SK-N-SH (cell line): ENCODE measurements around the gene TNFRSF14. TPM values are rescaled to one million over a fixed set of nuclear protein-coding genes. Genes with fewer than 3 reads are reported as not detected.

Experiments used
- CTCF ChIA-PET: fragments of 300-600, 350-600 bp; formaldehyde crosslinking; extraction: SDS; loops from one replicate; lab custom pipeline; 2021; lab: Yijun Ruan, JAX
- POLR2A ChIA-PET: fragments of 350-600 bp; sonication (Branson Sonifier 250); formaldehyde crosslinking; extraction: SDS; loops from one replicate; lab custom pipeline; 2020; ENCODE audit warnings: antibody characterized with exemption, inconsistent platforms; lab: Yijun Ruan, JAX
- DNase-seq: peaks from one replicate; pipeline ENCODE4 v3.0.0; 2012
- H2AFZ ChIP-seq: fragments of 200-600 bp; sonication (generic); 2 replicates; pipeline ENCODE4 v1.8.1; 2016; ENCODE audit warnings: antibody characterized with exemption, mild to moderate bottlenecking, low read depth
- H3F3A ChIP-seq: fragments of 200-600 bp; sonication (generic); replicated peaks from 2 replicates; pipeline ENCODE3; 2016; ENCODE audit warnings: antibody characterized with exemption, mild to moderate bottlenecking; ENCODE audit not compliant: insufficient read depth
- H3K27ac ChIP-seq, 2 experiments: fragments of 200-500 bp in 1 of 2; fragments of 200-600 bp in 1 of 2; sonication (Bioruptor generic) in 1 of 2; sonication (generic), shearing (Covaris generic) in 1 of 2; 2 replicates each; pipeline versions ENCODE4 v1.5.1 to v1.6.1; 2014 to 2016; ENCODE audit warnings: low read depth in 2 of 2, inconsistent platforms in 1 of 2, low read length in 1 of 2, mild to moderate bottlenecking in 1 of 2, mixed read lengths in 1 of 2
- H3K27me3 ChIP-seq: fragments of 200-600 bp; sonication (generic), shearing (Covaris generic); 2 replicates; pipeline ENCODE4 v1.6.1; 2016; ENCODE audit warnings: mixed run types; ENCODE audit not compliant: insufficient read depth
- H3K36me3 ChIP-seq, 2 experiments: fragments of 200-500 bp in 1 of 2; fragments of 200-600 bp in 1 of 2; sonication (Bioruptor generic) in 1 of 2; sonication (generic) in 1 of 2; replicated peaks in 1 of 2; 2 replicates each; pipeline versions ENCODE3 to v1.5.1; 2014 to 2016; ENCODE audit warnings: low read length in 1 of 2, mild to moderate bottlenecking in 1 of 2; ENCODE audit not compliant: insufficient read depth in 2 of 2, control insufficient read depth in 1 of 2
- H3K4me1 ChIP-seq, 2 experiments: fragments of 200-500 bp in 1 of 2; fragments of 200-600 bp in 1 of 2; sonication (Bioruptor generic) in 1 of 2; sonication (generic), shearing (Covaris generic) in 1 of 2; 2 replicates each; pipeline versions ENCODE4 v1.5.1 to v1.6.1; 2014 to 2016; ENCODE audit warnings: low read depth in 1 of 2, low read length in 1 of 2, mixed run types in 1 of 2; ENCODE audit not compliant: insufficient read depth in 2 of 2, control insufficient read depth in 1 of 2
- H3K4me2 ChIP-seq: fragments of 200-600 bp; sonication (generic), shearing (Covaris generic); 2 replicates; pipeline ENCODE4 v1.6.1; 2017; ENCODE audit warnings: mixed run types
- H3K4me3 ChIP-seq, 2 experiments: fragments of 200-500 bp in 1 of 2; fragments of 200-600 bp in 1 of 2; sonication (Bioruptor generic) in 1 of 2; sonication (generic), shearing (Covaris generic) in 1 of 2; 2 replicates each; pipeline versions ENCODE4 v1.5.1 to v1.8.1; 2014 to 2016; ENCODE audit warnings: low read depth in 2 of 2, inconsistent platforms in 1 of 2, low read length in 1 of 2, mild to moderate bottlenecking in 1 of 2, mixed read lengths in 1 of 2, moderate library complexity in 1 of 2
- H3K79me2 ChIP-seq: fragments of 200-600 bp; sonication (generic); 2 replicates; pipeline ENCODE4 v1.8.1; 2017; ENCODE audit warnings: mild to moderate bottlenecking; ENCODE audit not compliant: insufficient read depth
- H3K9ac ChIP-seq: fragments of 200-600 bp; sonication (generic); 2 replicates; pipeline ENCODE4 v1.6.1; 2017; ENCODE audit warnings: mixed run types
- H3K9me2 ChIP-seq: fragments of 200-600 bp; sonication (generic); 2 replicates; pipeline ENCODE4 v1.6.1; 2017; ENCODE audit warnings: mixed run types
- H3K9me3 ChIP-seq: fragments of 200-600 bp; sonication (generic); 2 replicates; pipeline ENCODE4 v1.6.1; 2017; ENCODE audit warnings: mixed run types, mild to moderate bottlenecking, moderate library complexity
- H4K20me1 ChIP-seq: fragments of 200-600 bp; sonication (generic); 2 replicates; pipeline ENCODE4 v1.6.1; 2017; ENCODE audit warnings: mild to moderate bottlenecking, mixed run types; ENCODE audit not compliant: insufficient read depth
- EZH2phosphoT487 ChIP-seq: fragments of 200-600 bp; sonication (generic); IDR thresholded peaks from 2 replicates; pipeline ENCODE4 v1.6.1; 2017; ENCODE audit warnings: low read depth, mixed run types, mild to moderate bottlenecking, antibody characterized with exemption, moderate library complexity, borderline replicate concordance
- FOSL2 ChIP-seq: IDR thresholded peaks from 2 replicates; pipeline ENCODE4 v1.4.0; 2012; ENCODE audit warnings: low read depth, mild to moderate bottlenecking, moderate library complexity, borderline replicate concordance
- FOXJ3 ChIP-seq: sonication (generic); formaldehyde crosslinking; IDR thresholded peaks from 2 replicates; pipeline ENCODE4 v1.5.1; 2020; ENCODE audit warnings: mild to moderate bottlenecking, missing genetic modification reagents
- GABPA ChIP-seq: IDR thresholded peaks from 2 replicates; pipeline ENCODE4 v1.4.0; 2012; ENCODE audit warnings: low read depth, mild to moderate bottlenecking
- GATA2 ChIP-seq: sonication (generic); formaldehyde crosslinking; IDR thresholded peaks from 2 replicates; pipeline ENCODE4 v1.5.0; 2020; ENCODE audit warnings: mild to moderate bottlenecking, missing genetic modification reagents
- JUND ChIP-seq: IDR thresholded peaks from 2 replicates; pipeline ENCODE4 v1.4.0; 2012
- MXI1 ChIP-seq: IDR thresholded peaks from 2 replicates; pipeline ENCODE4 v1.6.1; 2012; ENCODE audit warnings: mild to moderate bottlenecking, low read depth, low read length, improper control_type of control experiment
- RCOR1 ChIP-seq: fragments of 150-350 bp; IDR thresholded peaks from 2 replicates; pipeline ENCODE4 v1.6.1; 2017; ENCODE audit warnings: antibody characterized with exemption, low read length
- RFX5 ChIP-seq: IDR thresholded peaks from 2 replicates; pipeline ENCODE4 v1.6.1; 2012; ENCODE audit warnings: mild to moderate bottlenecking, improper control_type of control experiment, low read length
- RXRA ChIP-seq: IDR thresholded peaks from 2 replicates; pipeline ENCODE4 v1.4.0; 2012; ENCODE audit warnings: low read depth, mild to moderate bottlenecking, borderline replicate concordance
- WGBS: methylation state at CpG from one replicate; pipeline ENCODE4 v1.1.6; 2017; ENCODE audit warnings: low lambda C conversion rate; 5-methylcytosine and 5-hydroxymethylcytosine counted together
- polyA plus RNA-seq, 3 experiments: library from polyadenylated mRNA; depleted of rRNA; stranded (reverse); fragments of >200 nt; gene quantifications; 2 replicates each; pipeline ENCODE4 v1.2.3, GENCODE V29; 2012
- TF ChIP-seq, protein P1 (sequence below): fragments of 150-350 bp; IDR thresholded peaks from 2 replicates; pipeline ENCODE4 v1.6.1; 2017; ENCODE audit warnings: antibody characterized with exemption, low read length, low read depth, borderline replicate concordance
- TF ChIP-seq, protein P2 (sequence below): IDR thresholded peaks from 2 replicates; pipeline ENCODE4; 2012
- TF ChIP-seq, protein P3 (sequence below): fragments of 200-600 bp; sonication (generic); IDR thresholded peaks from 2 replicates; pipeline ENCODE4 v1.6.1; 2017; ENCODE audit warnings: antibody characterized with exemption, mild to moderate bottlenecking, moderate library complexity
- TF ChIP-seq, protein P4 (sequence below): fragments of 150-350 bp; IDR thresholded peaks from 2 replicates; pipeline ENCODE4 v1.6.1; 2016; ENCODE audit warnings: mild to moderate bottlenecking, low read depth, low read length
- TF ChIP-seq, protein P5 (sequence below): IDR thresholded peaks from 2 replicates; pipeline ENCODE4 v1.4.0; 2012; ENCODE audit warnings: low read depth, borderline replicate concordance

The TNFRSF14 gene
- polyA plus RNA-seq, 1 of the 3 experiments (the other 2 are of a cell fraction), result 0.28 TPM

DNA sequence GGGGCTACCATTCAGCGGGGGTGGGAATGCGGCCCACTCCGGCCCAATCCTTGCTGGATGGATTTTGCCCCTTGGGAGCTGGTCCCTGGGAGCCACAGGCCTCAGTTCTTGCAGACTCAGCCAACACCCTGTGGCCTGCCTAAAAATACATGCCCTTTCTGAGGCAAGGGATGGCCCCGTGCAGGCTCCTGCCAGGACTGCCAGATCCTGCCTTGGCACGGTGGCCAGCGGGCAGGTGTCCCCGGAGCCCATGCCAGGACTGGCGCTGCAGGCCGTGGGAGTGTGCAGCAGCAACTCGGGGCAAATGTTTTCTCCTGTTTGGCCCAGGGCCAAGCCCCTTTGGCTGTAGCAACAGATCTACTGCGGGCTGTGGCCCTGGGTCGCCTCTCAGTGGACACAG lies 28.2 kb upstream of the TNFRSF14 start:
- Histone ChIP-seq H3K4me2 (no peak overlapping the region), H3K9ac (no peak overlapping the region), H3K27ac (no peak overlapping the region), H3F3A (no peaks in the 10 kb centered on the region), H3K4me3 (no peak overlapping the region), H3K9me2 (no peaks in the 10 kb centered on the region), H3K27me3 (peaks cover 6% of the 10 kb centered on the region; the same call in 1 of the 2 replicates), H3K9me3 (no peaks in the 10 kb centered on the region), H3K36me3 (no peaks in the 10 kb centered on the region), H4K20me1 (peaks cover 29% of the 10 kb centered on the region), H2AFZ (no peak overlapping the region), H3K4me1 (peaks cover 0 to 45% of the 10 kb centered on the region in 2 experiments; a peak in 3 of 4 replicates), H3K79me2 (peaks cover 30% of the 10 kb centered on the region)
- no CpG with 5 or more reads among the region's 12 CpGs for WGBS
- TF ChIP-seq RFX5 (no peak), FOXJ3 (CRISPR knock-in tag) (no peak), EZH2phosphoT487 (no peak), FOSL2 (no peak), JUND (no peak), MXI1 (no peak), RXRA (no peak), RCOR1 (no peak), GABPA (no peak), GATA2 (CRISPR knock-in tag) (no peak)
- TF ChIP-seq, protein P1, sequence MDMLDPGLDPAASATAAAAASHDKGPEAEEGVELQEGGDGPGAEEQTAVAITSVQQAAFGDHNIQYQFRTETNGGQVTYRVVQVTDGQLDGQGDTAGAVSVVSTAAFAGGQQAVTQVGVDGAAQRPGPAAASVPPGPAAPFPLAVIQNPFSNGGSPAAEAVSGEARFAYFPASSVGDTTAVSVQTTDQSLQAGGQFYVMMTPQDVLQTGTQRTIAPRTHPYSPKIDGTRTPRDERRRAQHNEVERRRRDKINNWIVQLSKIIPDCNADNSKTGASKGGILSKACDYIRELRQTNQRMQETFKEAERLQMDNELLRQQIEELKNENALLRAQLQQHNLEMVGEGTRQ, result no peak
- TF ChIP-seq, protein P2, sequence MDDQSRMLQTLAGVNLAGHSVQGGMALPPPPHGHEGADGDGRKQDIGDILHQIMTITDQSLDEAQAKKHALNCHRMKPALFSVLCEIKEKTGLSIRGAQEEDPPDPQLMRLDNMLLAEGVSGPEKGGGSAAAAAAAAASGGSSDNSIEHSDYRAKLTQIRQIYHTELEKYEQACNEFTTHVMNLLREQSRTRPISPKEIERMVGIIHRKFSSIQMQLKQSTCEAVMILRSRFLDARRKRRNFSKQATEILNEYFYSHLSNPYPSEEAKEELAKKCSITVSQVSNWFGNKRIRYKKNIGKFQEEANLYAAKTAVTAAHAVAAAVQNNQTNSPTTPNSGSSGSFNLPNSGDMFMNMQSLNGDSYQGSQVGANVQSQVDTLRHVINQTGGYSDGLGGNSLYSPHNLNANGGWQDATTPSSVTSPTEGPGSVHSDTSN, result no peak
- TF ChIP-seq, protein P3, sequence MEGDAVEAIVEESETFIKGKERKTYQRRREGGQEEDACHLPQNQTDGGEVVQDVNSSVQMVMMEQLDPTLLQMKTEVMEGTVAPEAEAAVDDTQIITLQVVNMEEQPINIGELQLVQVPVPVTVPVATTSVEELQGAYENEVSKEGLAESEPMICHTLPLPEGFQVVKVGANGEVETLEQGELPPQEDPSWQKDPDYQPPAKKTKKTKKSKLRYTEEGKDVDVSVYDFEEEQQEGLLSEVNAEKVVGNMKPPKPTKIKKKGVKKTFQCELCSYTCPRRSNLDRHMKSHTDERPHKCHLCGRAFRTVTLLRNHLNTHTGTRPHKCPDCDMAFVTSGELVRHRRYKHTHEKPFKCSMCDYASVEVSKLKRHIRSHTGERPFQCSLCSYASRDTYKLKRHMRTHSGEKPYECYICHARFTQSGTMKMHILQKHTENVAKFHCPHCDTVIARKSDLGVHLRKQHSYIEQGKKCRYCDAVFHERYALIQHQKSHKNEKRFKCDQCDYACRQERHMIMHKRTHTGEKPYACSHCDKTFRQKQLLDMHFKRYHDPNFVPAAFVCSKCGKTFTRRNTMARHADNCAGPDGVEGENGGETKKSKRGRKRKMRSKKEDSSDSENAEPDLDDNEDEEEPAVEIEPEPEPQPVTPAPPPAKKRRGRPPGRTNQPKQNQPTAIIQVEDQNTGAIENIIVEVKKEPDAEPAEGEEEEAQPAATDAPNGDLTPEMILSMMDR, result no peak
- TF ChIP-seq, protein P4, sequence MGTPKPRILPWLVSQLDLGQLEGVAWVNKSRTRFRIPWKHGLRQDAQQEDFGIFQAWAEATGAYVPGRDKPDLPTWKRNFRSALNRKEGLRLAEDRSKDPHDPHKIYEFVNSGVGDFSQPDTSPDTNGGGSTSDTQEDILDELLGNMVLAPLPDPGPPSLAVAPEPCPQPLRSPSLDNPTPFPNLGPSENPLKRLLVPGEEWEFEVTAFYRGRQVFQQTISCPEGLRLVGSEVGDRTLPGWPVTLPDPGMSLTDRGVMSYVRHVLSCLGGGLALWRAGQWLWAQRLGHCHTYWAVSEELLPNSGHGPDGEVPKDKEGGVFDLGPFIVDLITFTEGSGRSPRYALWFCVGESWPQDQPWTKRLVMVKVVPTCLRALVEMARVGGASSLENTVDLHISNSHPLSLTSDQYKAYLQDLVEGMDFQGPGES, result no peak
- TF ChIP-seq, protein P5, sequence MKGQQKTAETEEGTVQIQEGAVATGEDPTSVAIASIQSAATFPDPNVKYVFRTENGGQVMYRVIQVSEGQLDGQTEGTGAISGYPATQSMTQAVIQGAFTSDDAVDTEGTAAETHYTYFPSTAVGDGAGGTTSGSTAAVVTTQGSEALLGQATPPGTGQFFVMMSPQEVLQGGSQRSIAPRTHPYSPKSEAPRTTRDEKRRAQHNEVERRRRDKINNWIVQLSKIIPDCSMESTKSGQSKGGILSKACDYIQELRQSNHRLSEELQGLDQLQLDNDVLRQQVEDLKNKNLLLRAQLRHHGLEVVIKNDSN, result no peak
- DNase-seq, result no peak
- ChIA-PET CTCF (interaction anchor here (0.9 to 5.2 kb wide), 3 partner anchors 12 to 46 kb away, joined by 3 to 25 read pairs (median 9); no protein-coding TSS in a partner anchor), POLR2A (interaction anchor here (3.4 kb wide), 1 partner anchor 16 kb away, joined by 19 read pairs; no protein-coding TSS in a partner anchor)
